Amygdala (tissue), 56 donors: ENCODE data around the gene NEDD4L.

ENCODE experiments used
- DNase-seq, 56 donors: peaks; one replicate each; lab custom pipeline; 2025; lab: John Stamatoyannopoulos, UW

The NEDD4L gene

GRCh38 chr18:58174285-58174684, 130.3 kb downstream of the NEDD4L start:
- no peak for DNase-seq

GRCh38 chr18:58175122-58175785, 131.2 kb downstream of the NEDD4L start:
- DNase-seq = no peak

DNA sequence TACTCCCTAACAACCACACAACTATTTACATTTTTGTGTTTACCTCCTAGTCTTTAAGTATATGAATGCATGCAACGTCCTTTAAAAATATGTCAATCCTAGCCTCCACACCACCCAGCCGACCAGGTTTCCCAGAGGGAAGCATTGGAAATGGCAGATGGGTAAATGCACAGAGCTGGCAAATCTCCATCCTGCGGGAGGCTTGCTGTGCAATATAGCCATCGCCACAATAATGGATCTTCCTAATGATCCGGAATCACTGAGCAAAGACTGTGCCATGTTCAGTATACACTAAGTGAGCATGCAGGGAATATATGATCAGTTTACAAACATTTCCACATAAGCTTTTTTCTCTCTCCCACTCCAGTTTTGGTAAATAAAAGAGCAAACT, 131.8 kb downstream of the NEDD4L start:
- DNase-seq = peak in 1 of 56 donors; percentile 2

GRCh38 chr18:58177004-58177717, 133.1 kb downstream of the NEDD4L start:
- DNase-seq = no peak

DNA sequence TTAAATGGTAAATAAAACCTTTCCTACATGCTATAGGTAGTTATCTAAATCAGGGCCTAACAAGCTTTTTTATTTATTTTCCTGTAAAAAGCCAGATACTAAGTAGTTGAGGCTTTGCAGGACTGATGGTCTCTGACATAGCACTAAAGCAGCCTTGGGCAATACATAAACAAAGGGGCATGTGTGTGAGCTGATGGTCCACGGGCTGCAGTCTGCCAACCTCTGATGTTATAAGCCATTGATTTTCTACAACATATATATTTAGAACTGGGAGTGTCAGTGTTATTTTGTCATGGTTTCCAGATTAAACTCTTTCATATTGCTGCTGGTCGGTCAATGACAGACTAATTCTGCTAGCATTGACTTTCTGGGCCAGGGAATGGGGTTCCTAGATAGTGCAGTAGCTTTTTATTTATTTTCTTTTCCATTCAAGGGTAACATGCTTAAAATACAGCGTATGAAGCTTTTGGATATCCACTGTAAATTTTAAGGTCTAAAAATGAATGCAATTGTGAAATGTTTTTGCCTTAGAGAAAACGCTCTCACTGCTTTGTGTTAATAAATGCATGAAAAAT, 134.0 kb downstream of the NEDD4L start:
- DNase-seq = no peak

DNA sequence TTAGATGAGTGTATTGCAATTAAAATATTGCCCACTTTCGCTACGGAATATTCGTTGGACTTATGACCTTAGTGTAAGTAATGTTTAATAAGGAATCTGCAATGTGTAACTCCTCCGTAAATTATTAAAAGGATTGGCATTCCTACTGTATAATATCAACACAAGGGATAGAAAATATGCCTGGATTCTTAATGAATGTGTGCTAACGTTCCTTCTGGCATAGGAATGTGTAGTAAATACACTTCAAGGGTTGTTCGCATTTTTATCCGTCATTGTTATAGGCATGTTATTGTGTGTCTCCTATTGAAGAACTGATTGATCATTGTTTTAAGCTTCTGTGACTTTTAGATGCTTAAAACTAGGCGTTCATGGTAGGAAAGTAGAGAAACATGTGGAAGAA, 134.5 kb downstream of the NEDD4L start:
- no peak for DNase-seq

DNA sequence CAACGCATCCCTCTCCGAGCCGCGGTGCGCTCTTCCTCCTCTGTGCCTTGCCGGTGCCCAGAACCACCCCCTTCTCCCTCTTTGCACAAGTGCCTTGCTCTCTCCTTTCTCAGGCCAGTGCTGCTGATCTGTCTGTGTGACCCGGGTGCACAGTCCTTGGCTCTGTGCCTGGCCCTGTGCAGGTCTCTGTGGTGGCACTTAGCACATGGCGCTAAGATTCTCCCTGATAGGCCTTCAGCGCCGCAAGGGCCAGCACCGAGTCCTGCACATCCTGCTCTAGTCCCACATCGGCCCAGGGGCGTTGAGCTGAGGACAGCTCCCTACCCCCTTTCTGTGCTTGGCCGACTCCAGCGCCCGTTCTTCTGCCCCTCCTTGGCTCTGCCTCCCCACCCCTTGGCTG, 136.1 kb downstream of the NEDD4L start:
- no peak for DNase-seq

DNA sequence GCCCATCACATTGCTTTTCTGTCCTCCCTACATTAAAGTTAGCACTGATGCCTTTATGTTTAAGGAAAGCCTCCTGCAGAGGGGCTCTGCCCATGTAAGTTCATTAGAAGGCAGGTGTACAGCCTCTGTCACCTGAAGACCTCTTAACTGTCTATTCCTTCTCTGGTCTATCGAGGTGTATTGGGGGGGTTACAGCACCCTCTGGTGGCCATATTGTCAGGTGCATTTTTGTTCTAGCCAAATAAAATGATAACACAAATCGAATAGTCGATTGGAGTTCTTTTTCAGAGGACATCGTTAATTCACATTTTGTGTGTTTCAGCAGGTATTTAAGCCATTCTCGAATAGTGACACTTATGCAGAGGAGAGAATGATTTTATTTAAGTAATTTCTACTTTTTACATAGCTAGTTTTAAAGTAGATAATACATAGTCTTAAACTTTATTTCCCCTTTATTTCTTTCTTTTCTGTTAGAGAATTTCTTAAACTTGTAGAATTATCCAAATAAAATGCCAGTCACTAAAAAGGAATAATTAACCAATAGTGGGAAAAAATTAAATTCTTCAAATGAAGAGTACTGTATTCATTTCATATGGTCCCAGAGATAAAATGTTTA, 136.8 kb downstream of the NEDD4L start:
- DNase-seq = peak in 13 of 56 donors; percentile 8 to 78 (median 17)

GRCh38 chr18:58181988-58182387, 138.0 kb downstream of the NEDD4L start:
- no peak for DNase-seq

- DNase-seq = no peak
Observed at GRCh38 chr18:58183226-58183625, 139.2 kb downstream of the NEDD4L start.

GRCh38 chr18:58186258-58186948, 142.4 kb downstream of the NEDD4L start:
- DNase-seq = peak in 1 of 56 donors; percentile 13

GRCh38 chr18:58187674-58188073, 143.6 kb downstream of the NEDD4L start:
- no peak for DNase-seq

DNA sequence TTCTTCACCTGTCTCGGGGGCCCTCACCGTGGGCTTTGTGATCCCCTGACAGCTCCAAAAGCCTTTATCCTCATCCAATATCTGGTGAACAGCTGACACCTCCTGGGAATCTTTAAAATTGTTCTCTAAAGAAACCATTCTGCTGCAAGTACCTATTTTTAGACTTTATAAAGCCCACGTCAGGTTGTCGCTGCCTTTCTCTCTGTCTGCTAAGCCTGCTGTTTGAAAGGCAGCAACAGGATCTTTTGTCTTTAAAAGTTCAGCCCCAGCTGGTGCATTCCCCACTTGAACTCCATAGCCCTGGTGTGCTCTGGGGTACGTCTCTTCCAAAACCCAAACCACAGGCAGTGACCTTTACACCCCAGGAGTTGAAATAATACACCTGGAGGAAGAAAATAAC, 145.0 kb downstream of the NEDD4L start:
- DNase-seq = no peak

GRCh38 chr18:58190842-58191530, 147.0 kb downstream of the NEDD4L start:
- no peak for DNase-seq

DNA sequence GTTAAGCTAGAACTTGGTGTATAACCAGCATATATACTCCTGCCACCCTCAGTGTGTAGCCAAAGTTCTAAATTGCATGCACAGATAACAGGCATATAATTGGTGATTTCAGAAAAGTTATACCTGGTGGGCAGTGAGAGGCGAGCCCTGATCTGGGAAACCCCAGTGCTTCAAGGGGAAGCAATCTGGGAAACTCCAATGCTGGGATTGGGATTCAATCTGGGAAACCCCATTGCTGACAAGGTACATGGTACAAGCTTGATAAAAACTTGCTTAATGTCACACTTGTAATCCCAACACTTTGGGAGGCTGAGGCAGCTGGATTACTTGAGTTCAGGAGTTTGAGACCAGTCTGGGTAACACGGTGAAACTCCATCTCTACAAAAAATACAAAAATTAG, 147.6 kb downstream of the NEDD4L start:
- DNase-seq = no peak

DNA sequence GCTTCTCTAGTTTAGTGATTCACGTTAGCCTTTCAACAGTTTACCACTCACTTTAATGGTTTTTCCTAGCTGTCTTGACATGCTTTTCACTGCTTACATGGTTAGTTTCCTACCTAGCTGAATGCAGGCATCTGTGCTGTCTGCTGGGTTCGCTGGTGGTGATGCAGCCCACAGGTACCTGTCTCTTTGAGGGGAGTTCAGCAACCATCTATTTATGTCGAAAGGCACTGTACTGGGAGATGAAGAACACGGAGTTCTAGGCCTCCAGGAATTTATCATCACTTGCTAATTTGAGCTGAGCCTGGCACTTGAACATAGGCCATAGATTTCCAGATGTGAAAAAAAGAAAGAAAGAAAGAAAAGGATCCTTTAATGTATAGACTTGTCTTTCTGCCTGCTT, 148.5 kb downstream of the NEDD4L start:
- no peak for DNase-seq

- no peak for DNase-seq
Observed at GRCh38 chr18:58194028-58194427, 150.0 kb downstream of the NEDD4L start.

- DNase-seq = peak in 28 of 56 donors; percentile 3 to 59 (median 32)
Observed at GRCh38 chr18:58195278-58195765, 151.3 kb downstream of the NEDD4L start.

DNA sequence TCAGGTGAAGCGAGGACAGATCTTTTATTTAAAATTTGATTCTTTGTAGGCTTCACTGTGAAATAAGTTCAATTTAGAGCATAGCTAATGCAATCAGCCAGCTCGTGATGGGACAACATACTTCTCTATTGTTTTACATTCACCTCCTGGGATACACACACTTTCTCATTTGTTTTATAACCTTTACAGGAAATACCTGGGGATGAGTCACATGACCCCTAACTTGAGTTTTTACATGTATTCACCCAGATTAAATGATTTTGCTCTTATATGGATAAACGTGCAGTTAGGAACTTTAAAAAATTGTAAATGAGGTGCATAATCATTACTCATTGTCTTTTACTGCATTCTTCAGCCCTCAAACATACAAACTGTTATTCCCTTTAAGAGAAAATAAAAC, 152.1 kb downstream of the NEDD4L start:
- no peak for DNase-seq
